Measurements from ENCODE around the gene COL4A3.

- TF ChIP-seq CTCF (IDR thresholded peaks at IDR 0.05; ENCODE audit: low read length) (no peak), EZH2 (IDR thresholded peaks at IDR 0.05; ENCODE audit: borderline replicate concordance, low read length) (no peak)
These were observed 22.3 kb downstream of the COL4A3 start for GRCh38 chr2:227186751-227187150.

Data from OCI-LY1 (cell line).